Mesenteric fat pad (tissue), 1 donor: ENCODE results near the gene CDC5L. TPM values are rescaled to one million over a fixed set of nuclear protein-coding genes. Genes with fewer than 3 reads are reported as not detected.

ENCODE experiments used
- DNase-seq: peaks from one replicate; pipeline ENCODE4 v3.0.0-alpha.2; 2020; ENCODE audit warnings: low spot score
- microRNA-seq: library from miRNA; unstranded; fragments of <30 nt; microRNA quantifications from one replicate; pipeline ENCODE4 v1.2.0, GENCODE V29; 2020; ENCODE audit warnings: borderline number of aligned reads
- total RNA-seq: library from RNA; stranded (reverse); fragmentation: NEBNext Ultra II Directional; extraction: Animal tissue kit (Norgen Biotek cat#: 25700); gene quantifications from one replicate; pipeline ENCODE4 v1.2.1, GENCODE V29; 2021
- donor health status: DM: yes; HTN: yes; CAD: no.

The CDC5L gene
- total RNA-seq, 1 donor from 2014 or later = 16.8 TPM

- no peak for DNase-seq
Observed at GRCh38 chr6:44495036-44495901, 107.8 kb downstream of the CDC5L start.

- DNase-seq = no peak
Observed at GRCh38 chr6:44496665-44497369, 109.3 kb downstream of the CDC5L start.

- no peak for DNase-seq
Observed at GRCh38 chr6:44497807-44498206, 110.3 kb downstream of the CDC5L start.

GRCh38 chr6:44498436-44498835 lies 110.9 kb downstream of the CDC5L start:
- no peak for DNase-seq

GRCh38 chr6:44499609-44500008 lies 112.1 kb downstream of the CDC5L start:
- no peak for DNase-seq

Small RNA genes within 50 kb of the gene (microRNA-seq; reads per million reads assigned to microRNA genes)
- gene MIR4642 = not detected

Other genes starting within 250 kb of the CDC5L start
- gene CAPN11, start 228.9 kb upstream of the CDC5L start, total RNA-seq = 2.4 TPM
- 11.6 TPM for gene MYMX, start 170.8 kb upstream of the CDC5L start, total RNA-seq
- gene SLC29A1, start 164.1 kb upstream of the CDC5L start, total RNA-seq = 205 TPM
- 630 TPM for gene HSP90AB1, start 140.6 kb upstream of the CDC5L start, total RNA-seq
- gene SLC35B2, start 130.2 kb upstream of the CDC5L start, total RNA-seq = 27.4 TPM
- gene NFKBIE, start 122.2 kb upstream of the CDC5L start, total RNA-seq = 6.6 TPM
- gene TMEM151B, start 117.3 kb upstream of the CDC5L start, total RNA-seq = not detected
- 8.1 TPM for gene AARS2, start 74.4 kb upstream of the CDC5L start, total RNA-seq
- gene SPATS1, start 45.1 kb upstream of the CDC5L start, total RNA-seq = not detected